B cell (primary cell): ENCODE data around the gene PRKN. TPM values are rescaled to one million over a fixed set of nuclear protein-coding genes. Genes with fewer than 3 reads are reported as not detected.

Experiments used
- ATAC-seq: fragments of 200-7000 bp; cut with Tn5 transposase; one replicate; pipeline ENCODE4 v1.10.0; 2021; ENCODE audit warnings: low read depth, mild to moderate bottlenecking, moderate number of reproducible peaks, moderate library complexity
- CTCF ChIA-PET: fragments of 350-600 bp; sonication (Branson Sonifier 250); formaldehyde crosslinking; loops from one replicate; lab custom pipeline; 2021; ENCODE audit warnings: antibody characterized with exemption, inconsistent platforms; lab: Charles Lee
- POLR2A ChIA-PET: fragments of 350-600 bp; sonication (Branson Sonifier 250); formaldehyde crosslinking; loops from one replicate; lab custom pipeline; 2021; ENCODE audit warnings: antibody characterized with exemption; lab: Charles Lee
- DNase-seq: peaks from one replicate; pipeline ENCODE4 v3.0.0; 2013
- H2AFZ ChIP-seq: 2 replicates; pipeline ENCODE4 v1.6.1; 2012; ENCODE audit warnings: mild to moderate bottlenecking, low read depth, low read length; ENCODE audit not compliant: insufficient read depth, poor library complexity, severe bottlenecking
- H3K27ac ChIP-seq, 2 donors: 1 replicate in 1 of 2; 2 replicates in 1 of 2; pipeline ENCODE4 v1.5.1; 2012 to 2013; ENCODE audit warnings: low read length in 2 of 2, mild to moderate bottlenecking in 2 of 2, moderate library complexity in 1 of 2
- H3K27me3 ChIP-seq, 4 experiments: fragments of 200-600 bp in 1 of 4; sonication (generic) in 1 of 4; replicated peaks in 1 of 4; 1 replicate in 2 of 4; 2 replicates in 2 of 4; pipeline versions ENCODE4 v1.6.1 to v1.7.0; 2013 to 2016; ENCODE audit warnings: low read length in 3 of 4, mild to moderate bottlenecking in 2 of 4, mixed read lengths in 1 of 4, moderate library complexity in 1 of 4; ENCODE audit not compliant: insufficient read depth in 4 of 4, control insufficient read depth in 3 of 4; ENCODE audit errors: control extremely low read depth in 1 of 4
- H3K36me3 ChIP-seq, 2 experiments: replicated peaks in 1 of 2; 1 replicate in 1 of 2; 2 replicates in 1 of 2; pipeline versions ENCODE4 v1.6.1 to v1.7.1; 2013; ENCODE audit warnings: low read length in 1 of 2; ENCODE audit not compliant: insufficient read depth in 2 of 2, control insufficient read depth in 1 of 2; ENCODE audit errors: control extremely low read depth in 1 of 2, extremely low read depth in 1 of 2
- H3K4me1 ChIP-seq, 2 donors: fragments of 200-600 bp in 1 of 2; sonication (generic) in 1 of 2; 1 replicate in 1 of 2; 2 replicates in 1 of 2; pipeline versions ENCODE4 v1.5.1 to v1.6.1; 2013 to 2017; ENCODE audit warnings: low read length in 2 of 2; ENCODE audit not compliant: control insufficient read depth in 2 of 2, insufficient read depth in 2 of 2
- H3K4me2 ChIP-seq: replicated peaks from 2 replicates; pipeline ENCODE3; 2012; ENCODE audit warnings: mild to moderate bottlenecking, low read depth, low read length; ENCODE audit not compliant: poor library complexity, severe bottlenecking
- H3K4me3 ChIP-seq, 5 experiments: fragments of 200-600 bp in 1 of 5; sonication (generic) in 1 of 5; 1 replicate in 3 of 5; 2 replicates in 2 of 5; pipeline versions ENCODE4 v1.5.1 to v1.7.0; 2011 to 2016; ENCODE audit warnings: low read length in 4 of 5, mild to moderate bottlenecking in 4 of 5, low read depth in 2 of 5, control low read depth in 1 of 5, moderate library complexity in 1 of 5; ENCODE audit not compliant: insufficient read depth in 1 of 5; ENCODE audit errors: control extremely low read depth in 1 of 5, extremely low read depth in 1 of 5
- H3K79me2 ChIP-seq: fragments of 200-600 bp; sonication (generic); one replicate; pipeline ENCODE4 v1.6.0; 2016; ENCODE audit warnings: low read length; ENCODE audit not compliant: control insufficient read depth, insufficient read depth
- H3K9ac ChIP-seq: fragments of 200-600 bp; sonication (generic); 2 replicates; pipeline ENCODE4 v1.6.1; 2017; ENCODE audit warnings: mild to moderate bottlenecking, low read length, moderate library complexity
- H3K9me3 ChIP-seq, 3 donors: one replicate each; pipeline versions ENCODE4 v1.6.1 to v1.7.1; 2013; ENCODE audit warnings: low read length in 2 of 3; ENCODE audit not compliant: control insufficient read depth in 2 of 3, insufficient read depth in 1 of 3; ENCODE audit errors: control extremely low read depth in 1 of 3
- H4K20me1 ChIP-seq: 2 replicates; pipeline ENCODE4 v1.6.0; 2012; ENCODE audit warnings: mild to moderate bottlenecking, low read length; ENCODE audit not compliant: insufficient read depth, control insufficient read depth, poor library complexity, severe bottlenecking
- H3K27ac Mint-ChIP-seq: one replicate; pipeline ENCODE4 v1.8.0; 2021; ENCODE audit warnings: mixed read lengths
- H3K27me3 Mint-ChIP-seq: one replicate; pipeline ENCODE4 v1.8.0; 2021; ENCODE audit warnings: mixed read lengths
- H3K4me1 Mint-ChIP-seq: one replicate; pipeline ENCODE4 v1.8.0; 2021; ENCODE audit warnings: mixed read lengths
- H3K4me3 Mint-ChIP-seq: one replicate; pipeline ENCODE4 v1.8.0; 2021; ENCODE audit warnings: mixed read lengths
- H3K9me3 Mint-ChIP-seq: one replicate; pipeline ENCODE4 v1.8.0; 2022; ENCODE audit warnings: mixed read lengths; ENCODE audit not compliant: insufficient read depth
- EZH2 ChIP-seq: IDR thresholded peaks from 2 replicates; pipeline ENCODE4 v1.6.1; 2012; ENCODE audit warnings: borderline replicate concordance, low read depth, mild to moderate bottlenecking, moderate library complexity, low read length; ENCODE audit not compliant: insufficient read depth, poor library complexity, severe bottlenecking
- WGBS: methylation state at CpG from one replicate; pipeline ENCODE4 v1.1.5; 2013; ENCODE audit warnings: missing lambda C conversion rate; ENCODE audit not compliant: insufficient coverage; 5-methylcytosine and 5-hydroxymethylcytosine counted together
- intact Hi-C: fragments of 100-400 bp; cut with micrococcal nuclease; formaldehyde crosslinking; loops from one replicate; pipeline ENCODE4 v1.10.0; 2022
- polyA plus RNA-seq: library from polyadenylated mRNA; depleted of rRNA; stranded (reverse); fragments of >200 nt; gene quantifications from 2 replicates; pipeline ENCODE4 v1.2.3, GENCODE V29; 2012
- total RNA-seq, 2 donors: library from RNA; stranded (reverse); fragments of 120-200 nt in 1 of 2; gene quantifications; 1 replicate in 1 of 2; 2 replicates in 1 of 2; pipeline versions ENCODE4 v1.2.3 to v1.2.4, GENCODE V29; 2013 to 2022
- TF ChIP-seq, protein P1 (sequence below): fragments of 200-600 bp; IDR thresholded peaks from one replicate; pipeline ENCODE4 v1.8.0; 2022; ENCODE audit warnings: antibody characterized with exemption, mild to moderate bottlenecking

Gene PRKN
- total and polyA plus RNA-seq, 2 donors (not counting 1 experiment from before 2014, with no cell fraction given), result 1.6 to 6.2 TPM

GRCh38 chr6:161458201-161458951 lies 1269.2 kb downstream of the PRKN start:
- no peak for DNase-seq
- no peak overlapping the region for H2AFZ ChIP-seq
- no peaks in the 10 kb centered on the region for H3K27me3 ChIP-seq
- no peak overlapping the region for H3K27ac Mint-ChIP-seq
- H3K4me3 Mint-ChIP-seq, result no peak overlapping the region
- H3K4me3 ChIP-seq, result no peak overlapping the region
- no peaks in the 10 kb centered on the region for H3K4me1 ChIP-seq
- H3K36me3 ChIP-seq, result no peaks in the 10 kb centered on the region
- no peaks in the 10 kb centered on the region for H3K79me2 ChIP-seq
- WGBS, result 87% methylated on average over 8 of the region's 12 CpGs
- H3K27me3 Mint-ChIP-seq, result no peaks in the 10 kb centered on the region
- no peak overlapping the region for H3K4me2 ChIP-seq
- no peak overlapping the region for H3K9ac ChIP-seq
- TF ChIP-seq EZH2, result no peak
- TF ChIP-seq, protein P1, sequence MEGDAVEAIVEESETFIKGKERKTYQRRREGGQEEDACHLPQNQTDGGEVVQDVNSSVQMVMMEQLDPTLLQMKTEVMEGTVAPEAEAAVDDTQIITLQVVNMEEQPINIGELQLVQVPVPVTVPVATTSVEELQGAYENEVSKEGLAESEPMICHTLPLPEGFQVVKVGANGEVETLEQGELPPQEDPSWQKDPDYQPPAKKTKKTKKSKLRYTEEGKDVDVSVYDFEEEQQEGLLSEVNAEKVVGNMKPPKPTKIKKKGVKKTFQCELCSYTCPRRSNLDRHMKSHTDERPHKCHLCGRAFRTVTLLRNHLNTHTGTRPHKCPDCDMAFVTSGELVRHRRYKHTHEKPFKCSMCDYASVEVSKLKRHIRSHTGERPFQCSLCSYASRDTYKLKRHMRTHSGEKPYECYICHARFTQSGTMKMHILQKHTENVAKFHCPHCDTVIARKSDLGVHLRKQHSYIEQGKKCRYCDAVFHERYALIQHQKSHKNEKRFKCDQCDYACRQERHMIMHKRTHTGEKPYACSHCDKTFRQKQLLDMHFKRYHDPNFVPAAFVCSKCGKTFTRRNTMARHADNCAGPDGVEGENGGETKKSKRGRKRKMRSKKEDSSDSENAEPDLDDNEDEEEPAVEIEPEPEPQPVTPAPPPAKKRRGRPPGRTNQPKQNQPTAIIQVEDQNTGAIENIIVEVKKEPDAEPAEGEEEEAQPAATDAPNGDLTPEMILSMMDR, result no peak
- H3K9me3 Mint-ChIP-seq, result no peaks in the 10 kb centered on the region
- peaks cover 0 to 4% (median 0%) of the 10 kb centered on the region in 3 donors for H3K9me3 ChIP-seq
- intact Hi-C loops, result no loop called here
- H4K20me1 ChIP-seq, result no peaks in the 10 kb centered on the region
- ChIA-PET CTCF (interaction anchor here (1.1 kb wide), 1 partner anchor 40 kb away, joined by 4 read pairs; no protein-coding TSS in a partner anchor), POLR2A (no interaction called here)
- no peaks in the 10 kb centered on the region for H3K4me1 Mint-ChIP-seq
- H3K27ac ChIP-seq, result no peak overlapping the region
- no peak for ATAC-seq

- intact Hi-C loops, result no loop called here
- Histone ChIP-seq H3K4me2 (no peak overlapping the region), H2AFZ (no peak overlapping the region), H3K9me3 (peaks cover 0 to 4% (median 0%) of the 10 kb centered on the region in 3 donors), H3K4me1 (no peaks in the 10 kb centered on the region), H4K20me1 (no peaks in the 10 kb centered on the region), H3K36me3 (no peaks in the 10 kb centered on the region), H3K27ac (no peak overlapping the region), H3K4me3 (no peak overlapping the region), H3K79me2 (no peaks in the 10 kb centered on the region), H3K27me3 (no peaks in the 10 kb centered on the region), H3K9ac (no peak overlapping the region)
- POLR2A ChIA-PET, result no interaction called here
- 95% methylated on average over 4 of the region's 5 CpGs for WGBS
- CTCF ChIA-PET, result no interaction called here
- DNase-seq (no peak), ATAC-seq (no peak)
- Mint-ChIP-seq H3K27me3 (no peaks in the 10 kb centered on the region), H3K9me3 (no peaks in the 10 kb centered on the region), H3K4me3 (no peak overlapping the region), H3K27ac (no peak overlapping the region), H3K4me1 (no peaks in the 10 kb centered on the region)
- TF ChIP-seq, protein P1, result no peak
- no peak for TF ChIP-seq EZH2
Measured at GRCh38 chr6:161455848-161456247, 1271.7 kb downstream of the PRKN start.
